Spleen (tissue), 11 donors: ENCODE results near the gene NR3C2. TPM values are rescaled to one million over a fixed set of nuclear protein-coding genes. Genes with fewer than 3 reads are reported as not detected.

ENCODE experiments used
- DNase-seq: peaks from one replicate; pipeline ENCODE4 v3.0.0-alpha.2; 2020
- H3K27ac ChIP-seq, 8 donors: fragments of 200-600 bp; sonication (generic) in 7 of 8; 1 replicate in 4 of 8; 2 replicates in 4 of 8; pipeline versions ENCODE4 v1.5.0 to v1.8.0; 2016 to 2021; ENCODE audit warnings: inconsistent platforms in 4 of 8, mild to moderate bottlenecking in 4 of 8, moderate library complexity in 1 of 8
- H3K27me3 ChIP-seq, 7 donors: fragments of 200-600 bp; sonication (generic) in 6 of 7; replicated peaks in 1 of 7; 1 replicate in 4 of 7; 2 replicates in 3 of 7; pipeline versions ENCODE4 v1.5.0 to v1.8.0; 2016 to 2021; ENCODE audit warnings: inconsistent platforms in 3 of 7, mild to moderate bottlenecking in 1 of 7
- H3K36me3 ChIP-seq, 6 donors: fragments of 200-600 bp; sonication (generic) in 5 of 6; 1 replicate in 4 of 6; 2 replicates in 2 of 6; pipeline versions ENCODE4 v1.5.0 to v1.8.0; 2016 to 2021; ENCODE audit warnings: inconsistent platforms in 2 of 6
- H3K4me1 ChIP-seq, 6 donors: fragments of 200-600 bp; sonication (generic) in 5 of 6; 1 replicate in 3 of 6; 2 replicates in 3 of 6; pipeline versions ENCODE4 v1.5.0 to v1.8.0; 2016 to 2021; ENCODE audit warnings: inconsistent platforms in 3 of 6
- H3K4me3 ChIP-seq, 8 donors: fragments of 200-600 bp; sonication (generic) in 7 of 8; 1 replicate in 4 of 8; 2 replicates in 4 of 8; pipeline versions ENCODE4 v1.5.0 to v1.8.0; 2016 to 2021; ENCODE audit warnings: inconsistent platforms in 4 of 8, mild to moderate bottlenecking in 4 of 8, moderate library complexity in 2 of 8
- H3K9me3 ChIP-seq, 8 donors: fragments of 200-600 bp; sonication (generic) in 7 of 8; 1 replicate in 4 of 8; 2 replicates in 4 of 8; pipeline versions ENCODE4 v1.5.0 to v1.8.0; 2016 to 2021; ENCODE audit warnings: inconsistent platforms in 4 of 8
- CTCF ChIP-seq, 11 experiments: fragments of 200-600 bp in 7 of 11; fragments of 450-650 bp in 4 of 11; sonication (generic) in 4 of 11; IDR thresholded peaks in 8 of 11; conservative IDR thresholded peaks in 3 of 11; 1 replicate in 7 of 11; 2 replicates in 4 of 11; pipeline versions ENCODE4 v1.4.0 to v1.8.0; 2016 to 2021; ENCODE audit warnings: antibody characterized with exemption in 11 of 11, inconsistent platforms in 4 of 11, mild to moderate bottlenecking in 1 of 11
- POLR2A ChIP-seq, 3 donors: fragments of 450-650 bp; IDR thresholded peaks; one replicate each; pipeline ENCODE4 v1.5.1; 2017; ENCODE audit warnings: antibody characterized with exemption in 3 of 3, mild to moderate bottlenecking in 1 of 3
- POLR2AphosphoS5 ChIP-seq, 3 donors: sonication (generic); formaldehyde crosslinking; IDR thresholded peaks; one replicate each; pipeline ENCODE4 v1.5.1; 2017; ENCODE audit warnings: antibody characterized with exemption in 3 of 3
- WGBS, 5 donors: extraction: QIAGEN DNeasy Blood & Tissue Kit in 3 of 5; methylation state at CpG; one replicate each; pipeline versions ENCODE4 v1.1.5 to v1.1.7; 2013 to 2018; 5-methylcytosine and 5-hydroxymethylcytosine counted together
- intact Hi-C: fragments of 100-400 bp; cut with DNase I; formaldehyde crosslinking; loops from one replicate; pipeline ENCODE4 v1.15.0; 2023; ENCODE audit warnings: low total_unique reads
- polyA plus RNA-seq, 3 donors: library from polyadenylated mRNA; stranded (reverse); fragments of 200-250 nt; gene quantifications; one replicate each; pipeline ENCODE4 v1.2.1, GENCODE V29; 2013
- total RNA-seq, 7 donors: library from RNA; depleted of rRNA in 3 of 7; stranded (reverse); fragments of >200 nt in 3 of 7; fragmentation: NEBNext Ultra II Directional in 4 of 7; extraction: Animal tissue kit (Norgen Biotek cat#: 25700) in 4 of 7; gene quantifications; one replicate each; pipeline versions ENCODE4 v1.1.0 to v1.2.1, GENCODE V29; 2016 to 2021
- donor health status: healthy with polysubstance abuse.
- donor health status: DM: no; HTN: no; CAD: no; lungs with moderate emphysema.
- donor health status: DM: no; HTN: no; CAD: no.
- donor health status: Bipolar disorder and iron deficiency.
- donor health status: healthy.
- donor health status: DM: no; HTN: no; CAD: no.
- donor health status: DM: yes; HTN: yes; CAD: no.

NR3C2 gene
- total and polyA plus RNA-seq, 10 donors, result 1.2 to 25.9 (median 16.2) TPM

GRCh38 chr4:148061795-148062194 lies 380.4 kb downstream of the NR3C2 start:
- H3K36me3 ChIP-seq, result peaks cover 0 to 26% (median 0%) of the 10 kb centered on the region in 6 donors
- H3K27ac ChIP-seq, result no peak overlapping the region
- no peaks in the 10 kb centered on the region for H3K27me3 ChIP-seq
- H3K4me1 ChIP-seq, result peaks cover 6 to 41% (median 21%) of the 10 kb centered on the region in 6 donors
- TF ChIP-seq CTCF (IDR thresholded peaks at IDR 0.05 in 8 of 11, conservative IDR thresholded peaks at IDR 0.05 in 3 of 11) (no peak), POLR2AphosphoS5 (IDR thresholded peaks at IDR 0.05) (no peak), POLR2A (IDR thresholded peaks at IDR 0.05) (no peak)
- WGBS, 5 donors, result 61 to 77% (median 66%) methylated on average over 8 of the region's 8 CpGs
- no peak overlapping the region for H3K4me3 ChIP-seq
- DNase-seq, result no peak
- intact Hi-C loops, result loop anchor here (10.0 kb wide), 1 partner anchor 383 kb away; the partner anchor contains the start of gene NR3C2
- no peaks in the 10 kb centered on the region for H3K9me3 ChIP-seq

- Histone ChIP-seq H3K27ac (peak overlapping the region in 6 of 8 donors; percentile 6 to 70 (median 35)), H3K4me1 (peaks cover 6 to 47% (median 28%) of the 10 kb centered on the region in 6 donors), H3K4me3 (peak overlapping the region in 1 of 8 donors; percentile 54), H3K27me3 (no peaks in the 10 kb centered on the region), H3K36me3 (peaks cover 0 to 20% (median 0%) of the 10 kb centered on the region in 6 donors), H3K9me3 (no peaks in the 10 kb centered on the region)
- DNase-seq, result no peak
- TF ChIP-seq CTCF (IDR thresholded peaks at IDR 0.05 in 8 of 11, conservative IDR thresholded peaks at IDR 0.05 in 3 of 11), result no peak
- no peak for TF ChIP-seq POLR2AphosphoS5 (IDR thresholded peaks at IDR 0.05)
- no peak for TF ChIP-seq POLR2A (IDR thresholded peaks at IDR 0.05)
- intact Hi-C loops, result loop anchor here (10.0 kb wide), 1 partner anchor 384 kb away; the partner anchor contains the start of gene NR3C2
- 45 to 53% (median 50%) methylated on average over 4 of the region's 4 CpGs for WGBS, 5 donors
These were observed 381.1 kb downstream of the NR3C2 start for GRCh38 chr4:148061141-148061481.

- 63 to 71% (median 67%) methylated on average over 13 of the region's 13 CpGs for WGBS, 5 donors
- Histone ChIP-seq H3K27me3 (no peaks in the 10 kb centered on the region), H3K4me1 (peaks cover 6 to 53% (median 29%) of the 10 kb centered on the region in 6 donors), H3K27ac (peak overlapping the region in 7 of 8 donors; percentile 6 to 70 (median 19)), H3K9me3 (no peaks in the 10 kb centered on the region), H3K4me3 (peak overlapping the region in 1 of 8 donors; percentile 54), H3K36me3 (peaks cover 0 to 16% (median 0%) of the 10 kb centered on the region in 6 donors)
- DNase-seq, result no peak
- intact Hi-C loops, result loop anchor here (10.0 kb wide), 1 partner anchor 384 kb away; the partner anchor contains the start of gene NR3C2
- no peak for TF ChIP-seq CTCF (IDR thresholded peaks at IDR 0.05 in 8 of 11, conservative IDR thresholded peaks at IDR 0.05 in 3 of 11)
- no peak for TF ChIP-seq POLR2A (IDR thresholded peaks at IDR 0.05)
- TF ChIP-seq POLR2AphosphoS5 (IDR thresholded peaks at IDR 0.05), result no peak
These were observed 381.7 kb downstream of the NR3C2 start for GRCh38 chr4:148060264-148061140.

- Histone ChIP-seq H3K27ac (no peak overlapping the region), H3K9me3 (no peaks in the 10 kb centered on the region), H3K4me3 (no peak overlapping the region), H3K4me1 (peaks cover 6 to 56% (median 29%) of the 10 kb centered on the region in 6 donors), H3K36me3 (peaks cover 0 to 8% (median 0%) of the 10 kb centered on the region in 6 donors), H3K27me3 (no peaks in the 10 kb centered on the region)
- 69 to 87% (median 77%) methylated on average over 10 of the region's 10 CpGs for WGBS, 5 donors
- intact Hi-C loops, result loop anchor here (5.0 to 10.0 kb wide), 2 partner anchors 385 to 1203 kb away; partner anchors contain the start of gene NR3C2
- DNase-seq, result no peak
- no peak for TF ChIP-seq POLR2A (IDR thresholded peaks at IDR 0.05)
- TF ChIP-seq CTCF (IDR thresholded peaks at IDR 0.05 in 8 of 11, conservative IDR thresholded peaks at IDR 0.05 in 3 of 11), result no peak
- no peak for TF ChIP-seq POLR2AphosphoS5 (IDR thresholded peaks at IDR 0.05)
These were observed 382.5 kb downstream of the NR3C2 start for GRCh38 chr4:148059617-148060180.
